ENCODE measurements around the gene FLNB.
"Not testable (repeated sequence)": the region's sequence is repeated elsewhere in the genome, so short reads cannot be mapped to it uniquely, and the experiment has no call there.

FLNB gene

DNA sequence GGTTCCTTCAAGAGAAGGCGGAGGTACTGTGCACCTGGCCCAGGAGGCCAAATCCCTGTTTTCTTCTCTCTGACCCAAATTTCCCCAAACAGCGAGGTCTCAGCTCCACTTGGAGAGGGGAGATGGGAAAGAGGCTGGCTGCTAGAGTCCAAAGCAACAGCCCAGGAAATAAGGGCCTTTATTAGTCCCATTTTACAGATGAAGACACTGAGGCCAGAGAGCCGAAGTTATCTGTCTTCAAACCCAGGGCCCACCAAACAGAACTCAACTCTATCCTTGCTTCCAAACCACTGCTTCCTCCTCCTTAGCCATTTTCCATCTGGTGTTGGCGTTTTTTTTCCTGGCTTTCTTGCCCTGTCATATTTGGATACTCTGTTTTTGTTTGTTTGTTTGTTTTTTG is 22.0 kb upstream of the FLNB start:
- TF ChIP-seq, protein P1, sequence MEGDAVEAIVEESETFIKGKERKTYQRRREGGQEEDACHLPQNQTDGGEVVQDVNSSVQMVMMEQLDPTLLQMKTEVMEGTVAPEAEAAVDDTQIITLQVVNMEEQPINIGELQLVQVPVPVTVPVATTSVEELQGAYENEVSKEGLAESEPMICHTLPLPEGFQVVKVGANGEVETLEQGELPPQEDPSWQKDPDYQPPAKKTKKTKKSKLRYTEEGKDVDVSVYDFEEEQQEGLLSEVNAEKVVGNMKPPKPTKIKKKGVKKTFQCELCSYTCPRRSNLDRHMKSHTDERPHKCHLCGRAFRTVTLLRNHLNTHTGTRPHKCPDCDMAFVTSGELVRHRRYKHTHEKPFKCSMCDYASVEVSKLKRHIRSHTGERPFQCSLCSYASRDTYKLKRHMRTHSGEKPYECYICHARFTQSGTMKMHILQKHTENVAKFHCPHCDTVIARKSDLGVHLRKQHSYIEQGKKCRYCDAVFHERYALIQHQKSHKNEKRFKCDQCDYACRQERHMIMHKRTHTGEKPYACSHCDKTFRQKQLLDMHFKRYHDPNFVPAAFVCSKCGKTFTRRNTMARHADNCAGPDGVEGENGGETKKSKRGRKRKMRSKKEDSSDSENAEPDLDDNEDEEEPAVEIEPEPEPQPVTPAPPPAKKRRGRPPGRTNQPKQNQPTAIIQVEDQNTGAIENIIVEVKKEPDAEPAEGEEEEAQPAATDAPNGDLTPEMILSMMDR (IDR thresholded peaks at IDR 0.05; ENCODE audit: extremely low read depth, insufficient read depth, missing control alignments), result no peak
- no peak for DNase-seq (ENCODE audit: low spot score)
- in situ Hi-C loops (cut with MboI; ENCODE audit: low pct_unique_long_range_greater_than_20kb, low sequenced_read_pairs, unreplicated experiment), result no loop called here

DNA sequence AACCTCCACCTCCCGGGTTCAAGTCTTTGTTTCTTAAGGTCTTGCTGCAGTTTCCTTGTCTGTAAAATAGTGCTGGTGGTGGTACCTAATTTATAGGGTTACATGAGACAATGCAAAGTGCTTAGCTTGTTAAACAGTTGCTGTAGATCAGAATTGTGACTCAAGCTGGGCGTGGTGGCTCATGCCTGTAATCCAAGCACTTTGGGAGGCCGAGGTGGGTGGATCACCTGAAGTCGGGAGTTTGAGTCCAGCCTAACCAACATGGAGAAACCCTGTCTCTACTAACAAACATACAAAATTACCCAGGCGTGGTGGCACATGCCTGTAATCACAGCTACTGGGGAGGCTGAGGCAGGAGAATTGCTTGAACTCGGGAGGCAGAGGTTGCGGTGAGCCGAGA is 19.0 kb upstream of the FLNB start:
- in situ Hi-C loops (cut with MboI; ENCODE audit: low pct_unique_long_range_greater_than_20kb, low sequenced_read_pairs, unreplicated experiment); DNase-seq (ENCODE audit: low spot score): not testable (repeated sequence)

DNA sequence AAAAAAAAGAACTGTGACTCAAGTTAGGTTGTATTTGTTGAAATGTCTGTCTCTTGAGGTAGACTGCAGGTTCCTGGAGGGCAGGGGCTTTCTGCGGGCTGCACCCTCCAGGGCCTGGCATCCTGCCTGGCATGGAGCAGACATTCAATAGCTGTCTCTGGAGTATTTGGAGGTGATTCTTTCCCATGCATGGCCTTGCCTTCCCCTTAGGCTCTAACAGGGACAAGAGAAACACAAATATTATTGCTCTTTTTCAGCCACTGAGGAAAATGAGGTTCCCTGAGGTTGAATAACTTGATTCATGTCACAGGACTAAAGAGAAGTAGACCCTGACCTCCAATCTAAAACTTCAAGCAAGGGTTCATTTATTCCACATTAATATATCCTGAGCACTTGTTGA is 18.6 kb upstream of the FLNB start:
- in situ Hi-C loops (cut with MboI; ENCODE audit: low pct_unique_long_range_greater_than_20kb, low sequenced_read_pairs, unreplicated experiment), result no loop called here
- DNase-seq (ENCODE audit: low spot score), result no peak
- TF ChIP-seq, protein P1 (IDR thresholded peaks at IDR 0.05; ENCODE audit: extremely low read depth, insufficient read depth, missing control alignments), result no peak

DNA sequence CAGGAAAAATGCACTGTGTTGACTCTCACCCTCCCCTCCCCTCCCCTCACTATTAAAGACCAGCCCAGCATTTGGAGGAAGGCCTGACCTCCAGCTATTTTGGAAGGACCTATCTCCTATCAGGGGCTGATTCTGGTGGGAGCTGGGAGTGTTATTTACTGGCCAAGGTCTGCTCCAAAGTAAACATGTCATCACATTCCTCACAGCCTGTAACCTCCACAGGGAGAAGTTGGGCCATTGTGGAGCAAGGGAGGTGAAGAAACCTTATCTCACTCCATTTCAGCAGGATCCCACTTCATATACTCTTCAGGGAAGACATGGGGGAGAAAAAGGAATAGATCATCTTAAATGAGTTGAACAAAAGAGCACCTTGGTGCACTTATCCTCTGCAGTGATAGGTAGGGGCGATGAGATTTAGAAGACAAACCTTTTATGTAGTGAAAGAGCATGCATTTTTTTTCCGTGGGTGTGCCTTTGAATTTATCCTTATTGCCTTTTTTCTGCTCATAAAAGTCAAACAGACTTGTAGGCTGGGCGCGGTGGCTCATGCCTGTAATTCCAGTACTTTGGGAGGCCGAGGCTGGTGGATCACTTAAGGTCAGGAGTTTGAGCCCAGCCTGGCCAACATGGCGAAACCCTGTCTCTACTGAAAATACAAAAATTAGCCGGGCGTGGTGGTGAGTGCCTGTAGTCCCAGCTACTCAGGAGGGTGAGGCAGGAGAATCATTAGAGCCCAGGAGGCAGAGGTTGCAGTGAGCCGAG is 15.6 kb upstream of the FLNB start:
- in situ Hi-C loops (cut with MboI; ENCODE audit: low pct_unique_long_range_greater_than_20kb, low sequenced_read_pairs, unreplicated experiment), result no loop called here
- no peak for DNase-seq (ENCODE audit: low spot score)
- TF ChIP-seq, protein P1 (IDR thresholded peaks at IDR 0.05; ENCODE audit: extremely low read depth, insufficient read depth, missing control alignments), result no peak

DNA sequence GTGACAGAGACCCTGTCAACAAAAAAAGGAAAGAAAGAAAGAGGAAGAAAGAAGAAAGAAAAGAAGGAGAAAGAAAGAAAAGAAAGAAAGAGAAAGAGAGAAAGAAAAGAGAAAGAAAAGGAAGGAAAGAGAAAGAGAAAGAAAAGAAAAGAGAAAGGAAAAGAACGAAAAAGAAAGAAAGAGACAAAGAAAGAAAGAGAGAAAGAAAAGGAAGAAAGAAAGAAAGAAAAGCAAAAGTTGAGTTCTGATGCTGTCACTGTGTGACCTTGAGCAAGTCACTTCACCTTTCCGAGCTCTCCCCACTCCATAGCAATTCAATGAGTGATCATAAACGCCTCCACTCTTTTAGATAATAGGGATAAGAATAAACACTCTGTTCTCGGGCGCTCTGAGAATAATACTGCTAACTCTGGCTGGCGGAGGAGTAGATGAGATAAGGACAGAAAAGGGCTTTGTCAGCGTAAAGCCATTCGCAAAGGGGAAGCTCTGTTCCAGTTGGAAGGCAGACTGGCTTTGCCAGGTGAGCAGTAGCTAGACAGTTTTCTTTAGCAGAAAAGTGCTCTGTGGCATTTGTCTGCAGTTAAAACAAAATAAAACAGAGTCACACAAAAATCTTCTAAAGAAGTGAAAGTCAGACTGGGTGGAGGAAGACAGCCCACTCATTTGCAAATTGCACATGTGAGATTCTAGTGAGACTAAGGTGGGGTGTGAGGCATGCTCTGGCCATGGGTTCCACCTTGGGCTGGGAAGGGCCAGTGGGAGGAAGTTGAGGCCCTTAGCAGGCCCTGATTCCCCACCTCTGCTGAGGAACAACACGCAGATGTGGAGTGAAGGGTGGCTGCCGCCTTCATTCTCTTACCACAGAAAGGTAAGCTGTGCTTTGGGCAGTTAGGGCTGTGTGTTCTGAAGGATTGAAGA is 9.6 kb upstream of the FLNB start:
- TF ChIP-seq, protein P1 (IDR thresholded peaks at IDR 0.05; ENCODE audit: extremely low read depth, insufficient read depth, missing control alignments), result no peak

DNA sequence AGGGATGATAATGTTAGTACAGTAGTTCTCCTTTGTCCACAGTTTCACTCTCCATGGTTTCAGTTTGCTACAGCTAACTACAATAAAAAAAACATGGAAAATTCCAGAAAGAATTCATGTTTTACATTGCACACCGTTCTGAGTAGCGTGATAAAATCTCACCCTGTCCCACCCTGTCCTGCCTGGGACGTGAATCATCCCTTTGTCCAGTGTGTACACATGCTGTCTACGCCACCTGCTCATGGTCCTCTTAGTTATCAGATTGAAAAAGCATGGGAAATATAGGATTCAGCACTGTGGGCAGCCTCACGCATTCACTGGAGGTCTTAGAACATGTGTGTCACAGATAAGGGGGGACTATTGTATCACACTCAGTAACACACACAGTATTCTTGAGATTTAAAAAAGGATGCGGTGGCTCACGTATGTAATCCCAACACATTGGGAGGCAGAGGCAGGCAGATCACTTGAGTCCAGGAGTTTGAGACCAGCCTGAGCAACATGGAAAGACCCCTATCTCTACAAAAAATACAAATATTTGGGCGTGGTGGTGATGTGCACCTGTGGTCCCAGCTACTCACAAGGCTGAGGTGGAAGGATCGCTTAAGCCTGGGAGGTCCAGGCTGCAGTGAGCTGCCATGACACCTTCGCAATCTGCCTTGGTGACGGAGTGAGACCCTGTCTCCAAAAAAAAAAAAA is 8.7 kb upstream of the FLNB start:
- no peak for DNase-seq (ENCODE audit: low spot score)
- TF ChIP-seq, protein P1 (IDR thresholded peaks at IDR 0.05; ENCODE audit: extremely low read depth, insufficient read depth, missing control alignments), result no peak
- in situ Hi-C loops (cut with MboI; ENCODE audit: low pct_unique_long_range_greater_than_20kb, low sequenced_read_pairs, unreplicated experiment), result loop anchor here (25.0 kb wide), 2 partner anchors 163 to 313 kb away; partner anchors contain the start of genes HTD2 and RPP14

More for the DNA sequence above, 9.6 kb upstream of the FLNB start:
- DNase-seq (ENCODE audit: low spot score), result peak; percentile 49
- in situ Hi-C loops (cut with MboI; ENCODE audit: low pct_unique_long_range_greater_than_20kb, low sequenced_read_pairs, unreplicated experiment), result no loop called here
